ENCODE measurements around the gene MACROD2. TPM values are rescaled to one million over a fixed set of nuclear protein-coding genes. Genes with fewer than 3 reads are reported as not detected.

MACROD2 gene
- polyA plus RNA-seq, 1 donor from 2014 or later, result 23.2 TPM

- no peak overlapping the region for H3K9ac ChIP-seq (ENCODE audit: low read length)
- no peaks in the 10 kb centered on the region for H3F3A ChIP-seq (ENCODE audit: insufficient read depth, low read length, poor library complexity, severe bottlenecking)
- no peak for TF ChIP-seq REST (IDR thresholded peaks at IDR 0.05; ENCODE audit: borderline replicate concordance)
- H3K36me3 ChIP-seq (ENCODE audit: insufficient read depth, low read length), result no peaks in the 10 kb centered on the region
- no peaks in the 10 kb centered on the region for H4K20me1 ChIP-seq (ENCODE audit: insufficient read depth)
- no peaks in the 10 kb centered on the region for H3K79me2 ChIP-seq (replicated peaks; ENCODE audit: insufficient read depth, low read length)
- H3K4me3 ChIP-seq (ENCODE audit: low read length), result no peak overlapping the region
- no peak overlapping the region for H3K27ac ChIP-seq (ENCODE audit: low read length)
- H3K27me3 ChIP-seq (ENCODE audit: insufficient read depth, low read depth, low read length), result no peaks in the 10 kb centered on the region
- no peaks in the 10 kb centered on the region for H3K9me3 ChIP-seq (ENCODE audit: low read length)
- no peaks in the 10 kb centered on the region for H3K9me2 ChIP-seq (ENCODE audit: insufficient read depth, low read length)
- H3K4me2 ChIP-seq (ENCODE audit: low read length), result no peak overlapping the region
- H2AFZ ChIP-seq (ENCODE audit: low read depth, low read length), result no peak overlapping the region
Measured at GRCh38 chr20:14495066-14495465, 499.8 kb downstream of the MACROD2 start.

GRCh38 chr20:14497004-14497403 is 501.7 kb downstream of the MACROD2 start:
- Histone ChIP-seq H3K27me3 (ENCODE audit: insufficient read depth, low read depth, low read length) (no peaks in the 10 kb centered on the region), H3K4me2 (ENCODE audit: low read length) (no peak overlapping the region), H3K9me2 (ENCODE audit: insufficient read depth, low read length) (no peaks in the 10 kb centered on the region), H3K36me3 (ENCODE audit: insufficient read depth, low read length) (no peaks in the 10 kb centered on the region), H4K20me1 (ENCODE audit: insufficient read depth) (no peaks in the 10 kb centered on the region), H2AFZ (ENCODE audit: low read depth, low read length) (no peak overlapping the region), H3K9me3 (ENCODE audit: low read length) (no peaks in the 10 kb centered on the region), H3F3A (ENCODE audit: insufficient read depth, low read length, poor library complexity, severe bottlenecking) (no peaks in the 10 kb centered on the region), H3K4me3 (ENCODE audit: low read length) (no peak overlapping the region), H3K79me2 (replicated peaks; ENCODE audit: insufficient read depth, low read length) (no peaks in the 10 kb centered on the region), H3K9ac (ENCODE audit: low read length) (no peak overlapping the region), H3K27ac (ENCODE audit: low read length) (no peak overlapping the region)
- TF ChIP-seq REST (IDR thresholded peaks at IDR 0.05; ENCODE audit: borderline replicate concordance) (no peak), EP300 (conservative IDR thresholded peaks at IDR 0.05; ENCODE audit: poor library complexity, severe bottlenecking) (no peak), CTCF (IDR thresholded peaks at IDR 0.05; ENCODE audit: poor library complexity, severe bottlenecking) (no peak), POLR2AphosphoS5 (IDR thresholded peaks at IDR 0.05) (no peak), EZH2 (IDR thresholded peaks at IDR 0.05; ENCODE audit: borderline replicate concordance, insufficient read depth, low read length, poor library complexity, severe bottlenecking) (no peak), SMC3 (conservative IDR thresholded peaks at IDR 0.05; ENCODE audit: poor library complexity) (no peak), TAF1 (IDR thresholded peaks at IDR 0.05; ENCODE audit: low read depth) (no peak), MXI1 (conservative IDR thresholded peaks at IDR 0.05; ENCODE audit: poor library complexity, severe bottlenecking) (no peak), RAD21 (conservative IDR thresholded peaks at IDR 0.05) (no peak)
